ENCODE data around the gene OPALIN.

Gene OPALIN

DNA sequence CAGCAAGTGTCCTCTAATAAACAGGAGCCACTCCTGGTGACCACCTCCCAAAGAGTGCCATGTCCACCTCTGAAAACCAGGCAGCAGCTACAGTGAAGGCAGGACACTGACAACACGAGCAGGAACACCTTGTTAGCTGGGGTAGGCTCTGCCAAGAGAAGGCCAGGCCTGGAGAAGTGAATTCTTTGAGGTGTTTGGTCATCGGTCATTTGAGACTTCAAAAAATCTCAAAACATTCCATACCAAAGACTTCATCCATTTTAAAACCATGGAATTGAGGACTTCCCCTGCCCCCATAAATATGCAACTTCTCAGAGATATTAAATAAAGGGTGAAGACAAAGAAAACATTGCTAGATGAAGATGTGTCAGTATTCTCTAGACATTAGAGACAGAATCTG is 28.4 kb upstream of the OPALIN start:
- no peak for DNase-seq (ENCODE audit: low read depth)
- TF ChIP-seq, protein P1, sequence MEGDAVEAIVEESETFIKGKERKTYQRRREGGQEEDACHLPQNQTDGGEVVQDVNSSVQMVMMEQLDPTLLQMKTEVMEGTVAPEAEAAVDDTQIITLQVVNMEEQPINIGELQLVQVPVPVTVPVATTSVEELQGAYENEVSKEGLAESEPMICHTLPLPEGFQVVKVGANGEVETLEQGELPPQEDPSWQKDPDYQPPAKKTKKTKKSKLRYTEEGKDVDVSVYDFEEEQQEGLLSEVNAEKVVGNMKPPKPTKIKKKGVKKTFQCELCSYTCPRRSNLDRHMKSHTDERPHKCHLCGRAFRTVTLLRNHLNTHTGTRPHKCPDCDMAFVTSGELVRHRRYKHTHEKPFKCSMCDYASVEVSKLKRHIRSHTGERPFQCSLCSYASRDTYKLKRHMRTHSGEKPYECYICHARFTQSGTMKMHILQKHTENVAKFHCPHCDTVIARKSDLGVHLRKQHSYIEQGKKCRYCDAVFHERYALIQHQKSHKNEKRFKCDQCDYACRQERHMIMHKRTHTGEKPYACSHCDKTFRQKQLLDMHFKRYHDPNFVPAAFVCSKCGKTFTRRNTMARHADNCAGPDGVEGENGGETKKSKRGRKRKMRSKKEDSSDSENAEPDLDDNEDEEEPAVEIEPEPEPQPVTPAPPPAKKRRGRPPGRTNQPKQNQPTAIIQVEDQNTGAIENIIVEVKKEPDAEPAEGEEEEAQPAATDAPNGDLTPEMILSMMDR (IDR thresholded peaks at IDR 0.05; ENCODE audit: low read depth, low read length, missing control alignments): no peak
- in situ Hi-C loops (cut with HindIII; ENCODE audit: low sequenced_read_pairs): no loop called here
- no peak overlapping the region for H3K4me3 ChIP-seq (ENCODE audit: low read depth, low read length)

DNA sequence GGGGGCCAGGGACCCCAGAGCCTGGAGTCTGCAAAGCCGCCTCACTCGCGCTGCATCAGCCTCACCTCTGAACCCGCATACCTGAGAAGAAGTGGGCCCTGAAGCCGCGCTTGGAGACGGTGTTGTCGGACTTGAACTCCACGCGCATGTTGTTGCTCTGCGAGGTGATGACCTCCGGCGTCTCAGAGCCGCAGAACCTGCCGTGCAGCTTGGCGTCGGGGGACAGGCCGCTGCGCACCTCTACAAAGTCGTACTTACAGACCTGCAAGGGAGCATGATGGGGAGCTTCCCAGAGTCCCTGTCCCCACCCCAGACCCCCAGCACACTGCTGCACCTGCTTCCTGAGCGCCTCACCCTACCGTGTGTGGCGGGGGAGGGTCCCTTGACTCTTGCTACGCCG is 25.7 kb upstream of the OPALIN start:
- DNase-seq (ENCODE audit: low read depth): no peak
- TF ChIP-seq, protein P1 (IDR thresholded peaks at IDR 0.05; ENCODE audit: low read depth, low read length, missing control alignments): no peak
- H3K4me3 ChIP-seq (ENCODE audit: low read depth, low read length): no peak overlapping the region
- in situ Hi-C loops (cut with HindIII; ENCODE audit: low sequenced_read_pairs): no loop called here

DNA sequence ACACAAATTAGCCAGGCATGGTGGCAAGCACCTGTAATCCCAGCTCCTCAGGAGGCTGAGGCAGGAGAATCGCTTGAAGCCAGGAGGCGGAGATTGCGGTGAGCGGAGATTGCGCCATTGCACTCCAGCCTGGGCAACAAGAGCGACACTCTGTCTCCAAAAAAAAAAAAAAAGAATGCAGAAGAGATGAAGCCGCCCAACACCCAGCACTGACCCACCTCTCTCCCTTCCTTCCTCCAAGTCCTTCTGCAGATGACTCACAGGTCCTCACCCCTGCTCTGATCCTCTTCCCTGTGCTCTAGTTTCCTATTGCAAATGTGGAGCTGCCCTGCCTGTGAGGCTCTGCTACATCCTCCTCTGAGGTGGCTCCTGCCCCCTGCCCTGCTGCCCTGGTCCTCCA is 22.0 kb upstream of the OPALIN start:
- H3K4me3 ChIP-seq (ENCODE audit: low read depth, low read length): no peak overlapping the region
- no peak for DNase-seq (ENCODE audit: low read depth)
- TF ChIP-seq, protein P1 (IDR thresholded peaks at IDR 0.05; ENCODE audit: low read depth, low read length, missing control alignments): no peak
- in situ Hi-C loops (cut with HindIII; ENCODE audit: low sequenced_read_pairs): no loop called here

DNA sequence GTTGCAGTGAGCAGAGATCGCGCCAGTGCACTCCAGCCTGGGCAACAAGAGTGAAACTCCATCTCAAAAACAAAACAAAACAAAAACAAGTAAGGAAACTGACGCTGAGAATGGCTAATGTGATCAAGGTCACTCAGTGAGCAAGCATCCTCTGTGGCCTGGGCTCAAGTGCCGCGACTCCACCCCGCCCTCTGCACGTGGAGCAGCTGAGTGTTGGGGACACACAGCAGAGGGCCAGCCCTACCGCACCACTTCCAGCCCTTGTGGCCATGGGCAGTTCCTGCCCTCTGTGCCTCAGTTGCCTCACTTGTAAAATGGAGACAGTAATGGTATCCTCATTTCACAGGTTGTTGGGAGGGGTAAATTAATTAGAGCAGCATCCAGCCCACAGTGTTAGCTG is 21.0 kb upstream of the OPALIN start:
- TF ChIP-seq, protein P1 (IDR thresholded peaks at IDR 0.05; ENCODE audit: low read depth, low read length, missing control alignments): no peak
- no peak for DNase-seq (ENCODE audit: low read depth)
- H3K4me3 ChIP-seq (ENCODE audit: low read depth, low read length): no peak overlapping the region
- in situ Hi-C loops (cut with HindIII; ENCODE audit: low sequenced_read_pairs): no loop called here

DNA sequence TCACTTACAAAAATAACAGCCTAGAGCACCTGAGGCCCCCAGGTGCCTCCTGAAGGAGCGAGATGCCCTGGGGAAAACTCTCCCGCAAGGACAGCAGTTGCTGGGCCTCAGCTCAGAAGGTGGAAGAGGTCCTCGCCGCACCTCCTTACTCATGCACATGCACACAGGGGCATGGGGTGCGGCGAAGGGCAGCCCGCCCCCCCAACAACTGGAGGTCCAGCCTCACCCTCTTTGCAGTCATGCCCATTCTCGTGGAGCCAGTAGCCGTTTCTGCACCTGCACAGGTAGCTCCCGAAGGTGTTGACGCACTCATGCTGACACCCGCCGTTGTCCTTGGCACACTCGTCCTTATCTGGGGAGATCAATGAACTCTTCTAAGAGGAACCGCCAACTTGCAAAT is 19.9 kb upstream of the OPALIN start:
- TF ChIP-seq, protein P1 (IDR thresholded peaks at IDR 0.05; ENCODE audit: low read depth, low read length, missing control alignments): no peak
- no peak for DNase-seq (ENCODE audit: low read depth)
- no peak overlapping the region for H3K4me3 ChIP-seq (ENCODE audit: low read depth, low read length)
- in situ Hi-C loops (cut with HindIII; ENCODE audit: low sequenced_read_pairs): no loop called here

DNA sequence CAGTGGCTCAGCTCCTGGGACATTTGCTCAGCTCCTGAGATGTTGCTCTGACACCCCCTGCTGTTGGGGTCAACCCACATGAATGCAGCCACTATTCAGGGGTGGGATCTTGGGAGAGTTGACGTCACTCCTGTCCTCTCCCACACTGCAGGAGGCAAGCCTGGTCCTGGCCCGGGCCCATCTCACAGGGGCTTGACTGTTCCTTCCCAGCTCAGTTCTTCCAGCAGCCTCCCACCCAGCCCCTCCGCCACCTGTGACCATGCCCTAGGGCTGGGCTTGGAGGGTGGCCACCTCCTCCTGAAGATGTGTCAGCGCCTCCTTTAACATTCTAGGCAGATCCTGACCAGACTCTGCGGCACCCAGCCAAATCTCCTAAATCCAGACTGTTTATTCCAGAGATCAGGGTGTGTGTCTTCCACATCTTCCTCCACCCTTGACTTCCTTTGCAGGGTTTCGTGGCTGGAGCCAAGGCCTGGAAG is 19.1 kb upstream of the OPALIN start:
- in situ Hi-C loops (cut with HindIII; ENCODE audit: low sequenced_read_pairs): no loop called here
- TF ChIP-seq, protein P1 (IDR thresholded peaks at IDR 0.05; ENCODE audit: low read depth, low read length, missing control alignments): no peak
- H3K4me3 ChIP-seq (ENCODE audit: low read depth, low read length): no peak overlapping the region
- DNase-seq (ENCODE audit: low read depth): peak; percentile 63

DNA sequence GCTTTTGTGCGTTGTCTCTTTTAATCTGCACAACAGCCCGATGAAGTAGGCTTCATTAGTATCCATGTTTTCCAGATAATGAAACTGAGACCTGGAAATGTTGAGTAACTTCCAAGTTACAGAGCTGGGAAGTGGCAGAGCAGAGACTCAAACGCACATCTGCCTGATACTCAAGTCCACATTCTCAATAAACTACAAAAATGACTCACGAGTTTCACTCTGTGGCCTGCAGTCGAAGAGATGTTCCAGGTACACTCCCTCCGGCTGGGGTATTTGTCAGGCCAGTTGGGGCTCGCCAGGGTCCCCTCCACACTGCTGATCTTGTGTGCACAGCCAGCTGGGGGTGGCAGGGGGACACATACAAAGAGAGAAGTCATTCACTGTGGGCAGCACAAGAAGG is 17.7 kb upstream of the OPALIN start:
- no peak overlapping the region for H3K4me3 ChIP-seq (ENCODE audit: low read depth, low read length)
- DNase-seq (ENCODE audit: low read depth): no peak
- in situ Hi-C loops (cut with HindIII; ENCODE audit: low sequenced_read_pairs): no loop called here
- TF ChIP-seq, protein P1 (IDR thresholded peaks at IDR 0.05; ENCODE audit: low read depth, low read length, missing control alignments): no peak

Data from astrocyte of the cerebellum (primary cell).